Measurements from ENCODE around the gene CEBPE.

DNA sequence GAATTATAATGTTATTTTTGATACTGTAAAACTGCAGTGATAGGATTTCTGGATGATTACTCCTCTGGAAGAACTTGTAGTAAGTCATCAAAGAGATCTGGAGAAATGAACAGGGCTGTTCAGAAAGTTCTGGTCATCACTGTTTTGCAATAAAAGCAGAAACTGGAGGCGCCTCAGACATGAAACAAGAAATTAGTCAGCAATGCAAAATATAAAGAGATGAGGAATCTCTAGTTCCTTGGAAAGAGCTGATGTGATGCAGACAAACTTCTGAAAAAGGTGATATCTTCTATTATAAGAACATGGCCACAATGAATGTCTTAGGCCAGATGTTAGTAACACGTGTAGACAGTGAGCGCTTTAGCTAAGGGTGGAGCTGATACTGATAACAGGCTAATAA, 33.6 kb downstream of the CEBPE start:
- TF ChIP-seq, protein P1, sequence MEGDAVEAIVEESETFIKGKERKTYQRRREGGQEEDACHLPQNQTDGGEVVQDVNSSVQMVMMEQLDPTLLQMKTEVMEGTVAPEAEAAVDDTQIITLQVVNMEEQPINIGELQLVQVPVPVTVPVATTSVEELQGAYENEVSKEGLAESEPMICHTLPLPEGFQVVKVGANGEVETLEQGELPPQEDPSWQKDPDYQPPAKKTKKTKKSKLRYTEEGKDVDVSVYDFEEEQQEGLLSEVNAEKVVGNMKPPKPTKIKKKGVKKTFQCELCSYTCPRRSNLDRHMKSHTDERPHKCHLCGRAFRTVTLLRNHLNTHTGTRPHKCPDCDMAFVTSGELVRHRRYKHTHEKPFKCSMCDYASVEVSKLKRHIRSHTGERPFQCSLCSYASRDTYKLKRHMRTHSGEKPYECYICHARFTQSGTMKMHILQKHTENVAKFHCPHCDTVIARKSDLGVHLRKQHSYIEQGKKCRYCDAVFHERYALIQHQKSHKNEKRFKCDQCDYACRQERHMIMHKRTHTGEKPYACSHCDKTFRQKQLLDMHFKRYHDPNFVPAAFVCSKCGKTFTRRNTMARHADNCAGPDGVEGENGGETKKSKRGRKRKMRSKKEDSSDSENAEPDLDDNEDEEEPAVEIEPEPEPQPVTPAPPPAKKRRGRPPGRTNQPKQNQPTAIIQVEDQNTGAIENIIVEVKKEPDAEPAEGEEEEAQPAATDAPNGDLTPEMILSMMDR (IDR thresholded peaks at IDR 0.05): no peak
- no peak for TF ChIP-seq POLR2A (IDR thresholded peaks at IDR 0.05)

All from body of pancreas (tissue), 4 donors.